Ectodermal cell (in vitro differentiated cells): Measurements from ENCODE around the gene WFDC2.
"Not testable (repeated sequence)": the region's sequence is repeated elsewhere in the genome, so short reads cannot be mapped to it uniquely, and the experiment has no call there.

Source experiments
- H3K27ac ChIP-seq: 2 replicates; pipeline ENCODE4 v1.7.0; 2013; ENCODE audit warnings: mild to moderate bottlenecking, low read depth, low read length; ENCODE audit not compliant: insufficient read depth, poor library complexity, severe bottlenecking
- H3K27me3 ChIP-seq: 2 replicates; pipeline ENCODE4 v1.7.0; 2013; ENCODE audit warnings: mild to moderate bottlenecking, low read length; ENCODE audit not compliant: insufficient read depth, control insufficient read depth, poor library complexity, severe bottlenecking
- H3K36me3 ChIP-seq: one replicate; pipeline ENCODE4 v1.7.0; 2013; ENCODE audit warnings: low read length; ENCODE audit not compliant: control insufficient read depth, insufficient read depth
- H3K4me1 ChIP-seq: one replicate; pipeline ENCODE4 v1.7.0; 2013; ENCODE audit warnings: low read length; ENCODE audit not compliant: control insufficient read depth, insufficient read depth
- H3K4me3 ChIP-seq: 2 replicates; pipeline ENCODE4 v1.7.0; 2013; ENCODE audit warnings: low read depth, low read length, control low read depth; ENCODE audit not compliant: insufficient read depth
- H3K9me3 ChIP-seq: 2 replicates; pipeline ENCODE4 v1.7.0; 2013; ENCODE audit warnings: mild to moderate bottlenecking, low read length, moderate library complexity; ENCODE audit not compliant: control insufficient read depth
- WGBS, 2 experiments: methylation state at CpG; one replicate each; pipeline ENCODE4 v1.1.7; 2013; ENCODE audit warnings: missing lambda C conversion rate in 2 of 2; 5-methylcytosine and 5-hydroxymethylcytosine counted together

WFDC2 gene

DNA sequence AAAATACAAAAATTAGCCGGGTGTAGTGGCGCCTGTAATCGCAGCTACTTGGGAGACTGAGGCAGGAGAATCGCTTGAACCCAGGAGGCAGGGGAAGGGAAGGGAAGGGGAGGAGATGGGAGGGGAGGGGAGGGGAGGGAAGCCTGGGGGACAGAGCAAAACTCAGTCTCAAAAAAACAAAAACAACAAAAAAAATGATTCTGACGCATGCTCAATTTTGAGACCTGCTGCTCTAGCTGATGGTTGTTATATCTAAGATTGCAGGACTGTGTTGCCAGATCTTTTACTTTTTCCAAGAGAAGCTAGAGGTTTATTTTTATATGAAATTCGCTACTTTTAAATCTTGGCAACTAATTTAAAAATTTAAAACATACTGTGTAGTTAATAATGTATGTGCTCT is 2.4 kb upstream of the WFDC2 start:
- Histone ChIP-seq H3K27ac (no peak overlapping the region), H3K27me3 (peaks cover 38% of the 10 kb centered on the region), H3K36me3 (no peaks in the 10 kb centered on the region), H3K9me3 (no peaks in the 10 kb centered on the region), H3K4me3 (no peak overlapping the region), H3K4me1 (no peaks in the 10 kb centered on the region)
- 92 to 96% methylated on average over 4 to 5 of the region's 6 CpGs for WGBS, 2 experiments

DNA sequence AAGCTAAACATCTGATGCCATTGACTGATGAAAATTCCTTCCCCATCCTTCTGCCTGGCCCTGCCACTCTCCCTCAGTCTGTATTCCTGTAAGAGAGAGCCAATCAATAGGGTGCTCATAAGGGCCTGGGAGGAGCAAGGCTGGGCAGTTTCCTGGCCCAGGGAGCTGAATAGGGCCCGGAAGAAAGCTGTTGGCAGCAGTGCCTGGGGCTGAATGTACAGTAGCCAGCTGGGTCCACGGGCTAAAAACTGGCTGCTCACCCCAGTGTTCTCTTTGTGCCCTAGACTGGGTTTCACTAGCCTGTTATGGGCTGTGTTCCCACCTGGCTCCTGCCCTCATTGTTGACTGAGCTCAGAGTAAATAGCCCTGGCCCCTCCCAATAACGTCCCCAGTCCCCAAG is 1.7 kb upstream of the WFDC2 start:
- no peaks in the 10 kb centered on the region for H3K9me3 ChIP-seq
- WGBS, 2 experiments = 69 to 81% methylated on average over 3 of the region's 3 CpGs
- no peak overlapping the region for H3K4me3 ChIP-seq
- no peaks in the 10 kb centered on the region for H3K36me3 ChIP-seq
- H3K27me3 ChIP-seq = peaks cover 38% of the 10 kb centered on the region
- H3K4me1 ChIP-seq = no peaks in the 10 kb centered on the region
- H3K27ac ChIP-seq = no peak overlapping the region

- 1% methylated on average over 50 of the region's 50 CpGs for WGBS, 2 experiments
- no peak overlapping the region for H3K27ac ChIP-seq
- H3K4me1 ChIP-seq = no peaks in the 10 kb centered on the region
- peak overlapping the region; percentile 46 for H3K4me3 ChIP-seq
- H3K27me3 ChIP-seq = peaks cover 38% of the 10 kb centered on the region
- no peaks in the 10 kb centered on the region for H3K9me3 ChIP-seq
- H3K36me3 ChIP-seq = no peaks in the 10 kb centered on the region
Observed at GRCh38 chr20:45470262-45470931, 844 bp downstream of the WFDC2 start.

- Histone ChIP-seq H3K4me3 (peak overlapping the region; percentile 46), H3K27me3 (peaks cover 38% of the 10 kb centered on the region), H3K27ac (no peak overlapping the region), H3K9me3 (no peaks in the 10 kb centered on the region), H3K36me3 (no peaks in the 10 kb centered on the region), H3K4me1 (no peaks in the 10 kb centered on the region)
- 34 to 42% methylated on average over 10 of the region's 10 CpGs for WGBS, 2 experiments
Observed at GRCh38 chr20:45470937-45471336, 1.4 kb downstream of the WFDC2 start.

DNA sequence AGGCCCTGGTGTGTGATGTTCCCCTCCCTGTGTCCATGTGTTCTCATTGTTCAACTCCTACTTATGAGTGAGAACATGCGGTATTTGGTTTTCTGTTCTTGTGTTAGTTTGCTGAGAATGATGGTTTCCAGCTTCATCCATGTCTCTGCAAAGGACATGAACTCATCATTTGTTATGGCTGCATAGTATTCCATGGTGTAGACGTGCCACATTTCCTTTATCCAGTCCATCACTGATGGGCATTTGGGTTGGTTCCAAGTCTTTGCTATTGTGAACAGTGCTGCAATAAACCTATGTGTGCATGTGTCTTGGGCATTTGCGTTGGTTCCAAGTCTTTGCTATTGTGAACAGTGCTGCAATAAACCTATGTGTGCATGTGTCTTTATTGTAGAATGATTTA is 2.7 kb downstream of the WFDC2 start:
- H3K27me3 ChIP-seq = peaks cover 38% of the 10 kb centered on the region
- 90 to 93% methylated on average over 2 to 3 of the region's 3 CpGs for WGBS, 2 experiments
- H3K27ac ChIP-seq, H3K9me3 ChIP-seq, H3K36me3 ChIP-seq, H3K4me1 ChIP-seq, H3K4me3 ChIP-seq: not testable (repeated sequence)

- 87 to 91% methylated on average over 7 of the region's 7 CpGs for WGBS, 2 experiments
- not testable (repeated sequence) for H3K9me3 ChIP-seq, H3K4me1 ChIP-seq, H3K36me3 ChIP-seq, H3K27ac ChIP-seq, H3K4me3 ChIP-seq, H3K27me3 ChIP-seq
Observed at GRCh38 chr20:45477530-45478148, 8.1 kb downstream of the WFDC2 start.

- Histone ChIP-seq H3K4me1 (no peaks in the 10 kb centered on the region), H3K27me3 (no peaks in the 10 kb centered on the region), H3K4me3 (no peak overlapping the region), H3K9me3 (no peaks in the 10 kb centered on the region), H3K36me3 (no peaks in the 10 kb centered on the region), H3K27ac (no peak overlapping the region)
- 93 to 95% methylated on average over 7 of the region's 7 CpGs for WGBS, 2 experiments
Observed at GRCh38 chr20:45479822-45480221, 10.3 kb downstream of the WFDC2 start.

DNA sequence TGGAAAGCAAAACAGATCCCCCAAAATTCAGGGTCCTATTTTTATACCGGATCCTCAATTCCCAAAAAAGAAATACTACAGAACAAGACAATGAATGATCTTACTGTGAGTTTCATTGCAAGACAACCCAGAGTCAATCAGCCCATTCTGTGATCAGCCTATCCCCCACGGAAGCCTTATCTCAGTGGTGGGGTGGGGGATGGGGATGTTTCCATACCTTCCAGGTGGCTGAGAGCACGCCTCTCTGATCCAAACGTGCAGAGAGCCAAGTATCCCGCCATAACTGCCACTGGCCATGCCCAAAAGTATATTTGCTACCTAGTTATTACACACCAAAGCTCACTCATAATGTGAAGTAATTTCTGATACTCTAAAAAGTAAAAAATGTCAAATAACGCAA is 15.1 kb downstream of the WFDC2 start:
- no peaks in the 10 kb centered on the region for H3K9me3 ChIP-seq
- no peaks in the 10 kb centered on the region for H3K27me3 ChIP-seq
- no peak overlapping the region for H3K27ac ChIP-seq
- H3K4me1 ChIP-seq = peaks cover 4% of the 10 kb centered on the region
- no peaks in the 10 kb centered on the region for H3K36me3 ChIP-seq
- WGBS, 2 experiments = 59 to 68% methylated on average over 6 of the region's 6 CpGs
- no peak overlapping the region for H3K4me3 ChIP-seq

- 96% methylated on average over 4 of the region's 4 CpGs for WGBS, 2 experiments
- no peaks in the 10 kb centered on the region for H3K36me3 ChIP-seq
- H3K4me3 ChIP-seq = no peak overlapping the region
- peaks cover 4% of the 10 kb centered on the region for H3K4me1 ChIP-seq
- H3K27ac ChIP-seq = no peak overlapping the region
- no peaks in the 10 kb centered on the region for H3K27me3 ChIP-seq
- H3K9me3 ChIP-seq = no peaks in the 10 kb centered on the region
Observed at GRCh38 chr20:45485388-45485787, 15.8 kb downstream of the WFDC2 start.

GRCh38 chr20:45487231-45487635 is 17.7 kb downstream of the WFDC2 start:
- no peaks in the 10 kb centered on the region for H3K27me3 ChIP-seq
- H3K36me3 ChIP-seq = no peaks in the 10 kb centered on the region
- no peaks in the 10 kb centered on the region for H3K9me3 ChIP-seq
- H3K27ac ChIP-seq = no peak overlapping the region
- peaks cover 4% of the 10 kb centered on the region for H3K4me1 ChIP-seq
- WGBS, 2 experiments = 68 to 71% methylated on average over 20 of the region's 20 CpGs
- H3K4me3 ChIP-seq = no peak overlapping the region
